NCI-H2171 treated with DMSO at 0.1 percent for 48 hours (cell line): ENCODE measurements around the gene OBSL1.
A peak's percentile ranks its signal among the peaks of the same experiment; 100 is the strongest.

Experiments
- DNase-seq: peaks from one replicate; lab custom pipeline; 2025; lab: John Stamatoyannopoulos, UW

Gene OBSL1

DNA sequence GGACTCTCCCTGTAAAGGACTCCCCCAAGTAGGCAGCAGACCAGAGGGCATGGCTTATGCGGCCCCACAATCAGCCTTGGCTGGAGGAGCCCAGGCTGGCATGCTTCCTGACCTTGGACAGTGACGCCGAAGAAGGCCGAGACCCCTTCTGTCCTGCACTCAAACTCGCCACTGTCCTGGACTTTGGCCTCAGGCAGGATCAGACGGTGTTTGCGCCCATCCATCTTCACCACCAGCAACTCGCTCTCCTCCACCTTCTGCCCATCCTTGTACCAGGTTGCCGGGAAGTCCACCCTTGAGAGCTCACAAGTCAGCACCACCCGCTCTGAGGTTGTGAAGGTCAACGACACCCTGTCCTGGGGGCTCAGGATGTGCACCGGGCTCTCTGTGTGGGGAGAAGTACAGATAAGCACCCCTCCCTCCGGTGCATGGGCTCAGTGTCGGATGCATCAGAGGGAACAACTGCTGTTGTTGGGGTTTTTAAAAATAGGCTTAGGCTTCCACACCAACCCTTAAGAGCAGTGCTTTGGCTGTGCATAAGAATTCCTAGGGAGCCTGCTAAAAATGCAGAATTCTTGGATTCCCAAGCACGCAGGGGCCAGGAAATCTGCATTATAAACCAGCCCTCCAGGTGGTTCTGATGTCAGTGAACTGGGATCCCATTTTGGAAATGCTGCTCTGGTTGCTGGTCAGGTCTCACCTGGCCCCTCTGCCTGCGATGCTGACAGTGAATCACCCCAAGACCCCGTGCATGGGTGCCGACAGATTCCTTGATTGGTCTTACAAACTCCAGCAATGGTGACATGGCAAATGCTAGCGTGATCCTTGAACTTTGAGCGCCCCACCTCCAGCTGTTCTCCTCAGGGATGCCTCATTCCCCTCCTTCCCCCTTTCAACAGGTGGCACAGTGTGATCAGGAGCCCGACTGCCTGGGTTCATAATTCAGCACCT is 5.9 kb downstream of the OBSL1 start:
- no peak for DNase-seq

- no peak for DNase-seq
Measured at GRCh38 chr2:219563271-219563928, 7.9 kb downstream of the OBSL1 start.

DNA sequence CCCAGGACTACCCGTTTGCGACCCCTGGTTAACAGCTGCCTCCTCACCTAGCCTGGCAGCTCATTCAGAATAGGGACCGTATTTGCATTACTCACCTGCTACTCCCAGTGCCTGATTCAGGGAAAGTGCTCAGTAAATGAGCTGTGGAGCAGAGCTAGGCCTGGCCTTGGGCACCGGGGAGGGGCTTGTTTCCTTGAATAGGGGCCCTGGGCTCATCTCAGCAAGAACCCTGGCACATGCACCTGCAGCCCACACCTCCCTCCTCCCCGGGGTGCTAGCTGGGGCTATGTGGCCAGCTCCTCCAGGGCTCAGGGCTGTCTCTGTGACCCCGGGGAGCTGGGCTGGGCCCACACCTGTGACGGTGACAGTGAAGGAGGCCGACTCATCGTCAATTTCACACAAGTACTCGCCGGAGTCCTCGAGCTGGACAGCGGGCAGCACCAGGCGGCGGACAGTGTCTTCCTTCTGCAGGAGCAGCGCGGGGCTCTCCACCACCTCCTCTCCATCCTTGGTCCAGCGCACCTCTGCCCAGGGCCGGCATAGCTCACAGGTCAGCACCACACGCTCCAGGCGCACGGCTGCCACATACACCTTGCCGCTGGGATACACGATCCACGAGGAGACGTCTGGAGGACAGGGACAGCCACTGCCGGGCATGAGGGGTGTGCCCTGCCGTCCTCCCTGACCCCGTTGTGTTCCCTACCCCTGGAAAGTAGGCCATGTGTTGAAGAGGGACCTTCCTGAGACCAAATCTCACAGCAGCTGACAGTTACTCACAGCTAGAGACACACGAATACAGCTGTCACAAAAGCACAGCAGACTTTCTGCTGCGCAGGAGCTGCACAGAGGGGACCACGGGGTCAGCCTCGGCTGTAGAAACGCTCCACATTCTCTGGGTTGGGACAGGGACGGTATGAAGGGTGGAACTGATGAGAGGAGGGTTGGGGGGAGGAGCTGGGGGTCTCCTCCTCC is 9.0 kb downstream of the OBSL1 start:
- no peak for DNase-seq

- DNase-seq: no peak
Measured at GRCh38 chr2:219561179-219562048, 9.9 kb downstream of the OBSL1 start.

GRCh38 chr2:219560893-219561178 is 10.5 kb downstream of the OBSL1 start:
- DNase-seq: no peak

DNA sequence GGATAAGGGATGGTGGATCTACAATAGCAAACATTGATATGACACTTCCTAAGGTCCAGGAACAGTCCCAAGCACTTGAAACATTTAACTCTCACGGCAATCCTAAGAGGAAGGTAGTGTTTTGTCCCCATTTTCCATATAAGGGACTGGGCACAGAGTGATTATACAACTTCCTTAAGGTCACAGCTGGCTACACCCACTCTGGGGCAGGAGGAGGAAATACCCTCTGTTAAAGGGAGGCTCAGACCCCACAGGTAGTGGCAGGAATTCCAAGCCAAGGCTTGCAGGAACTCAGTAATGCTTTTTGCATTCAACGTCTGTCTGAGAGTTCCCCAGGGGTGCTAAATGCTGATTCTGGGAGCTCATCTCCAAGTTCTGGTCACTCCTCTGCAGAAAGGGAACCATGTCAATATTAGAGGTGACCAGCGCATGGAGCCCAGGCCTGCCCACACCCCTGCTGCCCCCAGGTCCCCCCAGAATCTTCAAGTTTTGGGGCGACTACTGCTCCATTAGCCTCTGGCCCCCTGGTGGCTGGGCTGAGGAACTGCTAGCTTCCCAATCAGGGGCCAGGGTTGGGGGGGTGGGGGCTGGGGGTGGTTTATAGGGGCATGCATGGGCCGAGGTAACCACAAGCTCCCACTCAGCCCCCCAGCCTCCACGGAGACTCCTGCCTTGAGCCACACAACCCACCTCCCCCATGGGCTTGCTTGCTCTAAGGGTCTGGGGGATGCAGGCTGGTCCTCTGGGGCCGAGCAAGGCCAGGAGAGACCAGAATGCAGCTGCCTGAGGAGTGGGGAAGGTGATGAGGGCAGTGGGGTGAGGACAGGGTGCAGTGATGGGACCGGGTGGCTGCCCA is 11.1 kb downstream of the OBSL1 start:
- DNase-seq: no peak

GRCh38 chr2:219559156-219559915 is 12.0 kb downstream of the OBSL1 start:
- no peak for DNase-seq

DNA sequence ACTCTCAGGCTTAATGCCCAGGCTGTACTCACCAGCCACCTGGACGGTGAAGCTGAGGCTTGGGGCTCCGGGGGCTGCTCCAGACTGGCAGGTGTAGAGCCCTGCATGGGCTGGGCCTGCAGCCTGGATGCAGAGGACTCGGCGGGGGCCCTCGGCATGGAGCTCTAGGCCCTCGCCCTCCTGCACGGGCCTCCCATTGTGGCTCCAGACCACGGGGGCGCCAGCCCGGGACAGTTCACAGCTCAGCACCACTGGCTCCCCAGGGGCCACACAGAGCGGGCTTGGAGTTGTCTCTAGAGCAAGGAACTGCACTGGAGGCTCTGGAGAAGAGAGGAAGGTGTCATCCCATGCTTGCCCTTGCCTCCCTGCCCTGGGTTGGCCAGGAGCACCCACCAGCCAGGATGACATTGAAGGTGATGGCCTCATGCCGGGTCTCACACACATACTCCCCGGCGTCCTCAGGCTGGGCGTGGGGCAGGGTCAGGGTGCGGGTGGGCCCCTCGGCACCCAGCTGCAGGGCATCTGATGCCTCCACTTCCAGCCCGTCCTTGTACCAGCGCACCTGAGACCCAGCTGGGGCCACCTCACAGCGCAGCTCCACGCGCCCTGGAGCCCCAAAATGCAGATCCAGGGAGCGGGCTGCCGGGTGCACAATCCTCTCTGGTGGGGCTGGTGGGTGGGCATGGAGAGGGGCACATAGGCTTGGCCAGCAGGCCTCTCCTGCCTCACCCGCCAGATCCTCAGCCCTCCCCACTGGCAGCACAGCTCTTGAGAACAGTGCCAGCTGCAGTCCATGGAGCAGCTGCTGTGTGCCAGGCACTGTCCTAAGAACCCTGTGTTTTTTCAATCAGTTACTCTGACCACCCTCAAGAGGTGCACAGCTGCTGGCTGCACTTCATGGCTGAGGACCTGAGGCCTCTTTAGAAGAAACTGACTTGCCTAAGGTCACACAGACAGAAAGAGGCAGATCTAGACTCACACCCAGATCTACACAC is 13.3 kb downstream of the OBSL1 start:
- no peak for DNase-seq

DNA sequence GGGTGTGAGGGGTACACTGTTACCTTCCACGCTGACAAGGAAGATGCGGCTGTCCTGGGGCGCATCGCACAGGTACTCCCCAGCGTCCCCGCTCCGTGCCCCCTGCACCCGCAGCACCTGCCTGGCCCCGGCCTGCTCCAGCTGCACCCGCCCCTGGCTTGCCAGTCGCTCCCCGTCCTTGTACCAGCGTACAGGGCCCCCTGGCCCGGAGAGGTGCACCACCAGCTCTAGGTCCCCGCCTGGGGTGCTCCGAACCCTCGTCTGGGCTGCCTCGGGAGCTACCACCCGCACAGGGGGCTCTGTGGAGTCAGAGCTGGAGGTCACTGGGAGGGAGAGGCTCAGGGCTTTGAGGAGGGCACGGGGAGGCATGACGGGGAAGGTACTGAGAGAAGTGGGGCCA is 14.0 kb downstream of the OBSL1 start:
- no peak for DNase-seq

- no peak for DNase-seq
Measured at GRCh38 chr2:219556413-219556812, 14.9 kb downstream of the OBSL1 start.

DNA sequence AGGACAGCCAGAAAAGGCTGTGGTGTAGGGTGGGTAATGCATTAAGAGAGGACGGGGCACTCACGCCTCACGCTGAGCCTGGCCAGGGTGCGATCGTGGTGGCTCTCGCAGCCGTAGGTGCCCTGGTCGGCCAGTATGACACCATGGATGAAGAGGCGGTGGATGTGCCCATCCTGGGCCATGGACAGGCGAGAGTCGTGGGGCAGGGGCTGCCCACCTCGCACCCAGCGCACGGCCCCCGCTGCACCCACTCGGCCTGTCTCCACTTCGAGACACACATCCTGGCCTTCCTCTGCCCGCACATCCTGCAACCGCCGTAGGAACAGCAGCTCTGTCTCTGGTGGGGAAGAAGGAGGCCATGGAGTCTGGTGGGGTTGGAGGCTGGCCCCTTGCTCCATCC is 15.4 kb downstream of the OBSL1 start:
- no peak for DNase-seq

DNA sequence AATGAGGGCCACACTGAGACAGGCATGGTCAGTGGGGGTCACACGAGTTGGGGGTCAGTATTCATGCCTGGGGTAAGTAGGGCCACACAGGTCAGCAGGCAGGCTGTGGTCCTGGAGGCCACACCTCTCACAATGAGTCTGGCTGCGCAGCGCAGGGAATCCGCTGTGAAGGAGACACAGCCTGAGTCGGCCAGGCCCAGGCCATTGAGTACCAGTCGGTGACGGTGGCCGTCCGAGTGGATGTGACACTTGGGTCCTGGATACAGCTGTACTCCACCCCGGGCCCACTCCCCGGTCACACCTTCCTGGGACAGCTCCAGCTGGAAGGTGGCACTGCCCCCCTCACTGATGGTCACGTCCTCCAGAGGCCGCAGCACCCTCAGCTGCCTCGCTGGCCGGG is 17.0 kb downstream of the OBSL1 start:
- no peak for DNase-seq

- no peak for DNase-seq
Measured at GRCh38 chr2:219553463-219553963, 17.8 kb downstream of the OBSL1 start.

- no peak for DNase-seq
Measured at GRCh38 chr2:219553168-219553417, 18.2 kb downstream of the OBSL1 start.

GRCh38 chr2:219552382-219553167 is 18.8 kb downstream of the OBSL1 start:
- peak; percentile 84 for DNase-seq

DNA sequence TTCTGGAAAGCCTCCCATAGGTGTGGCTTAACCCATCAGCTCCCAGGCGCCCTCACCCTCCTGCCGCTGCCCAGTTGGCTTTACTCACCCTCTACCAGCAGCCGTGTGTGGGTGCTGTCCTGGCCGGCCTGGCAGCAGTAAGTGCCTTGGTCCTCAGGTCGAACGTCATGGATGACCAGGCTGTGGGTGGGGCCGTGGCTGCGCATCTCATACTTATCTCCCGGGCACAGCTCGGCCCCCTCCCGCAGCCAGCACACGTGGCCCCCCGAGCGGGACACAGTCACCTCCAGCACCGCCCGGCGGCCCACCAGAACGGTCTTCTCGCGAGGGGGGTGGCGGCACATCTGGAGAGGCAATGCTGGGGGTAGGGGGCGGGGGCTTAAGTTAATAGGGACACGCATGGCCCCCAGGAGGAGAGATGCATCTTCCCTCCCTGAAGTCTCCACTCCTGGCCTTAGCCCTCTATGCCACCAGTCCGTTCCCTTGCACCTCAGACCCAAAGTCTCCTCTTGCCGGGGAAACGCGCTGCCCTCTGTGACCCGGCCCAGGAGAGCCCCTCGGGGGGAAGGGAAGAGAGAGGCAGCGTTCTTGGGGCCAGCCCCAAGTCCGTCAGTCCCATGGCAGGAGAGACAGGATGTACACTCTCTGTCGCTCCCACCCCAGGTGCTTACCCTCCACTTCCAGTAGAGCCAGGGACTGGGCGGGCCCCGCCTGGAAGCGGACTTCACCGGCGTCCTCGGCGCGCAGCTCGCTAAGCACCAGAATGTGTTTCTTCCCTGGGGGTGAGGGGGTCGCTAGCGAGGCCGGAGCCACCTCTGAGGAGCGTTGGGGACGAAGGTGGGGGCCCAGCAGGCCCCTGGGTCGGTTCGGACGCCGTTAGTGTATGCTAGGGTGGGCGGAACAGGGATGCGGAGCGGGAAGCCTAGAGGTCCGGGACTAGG is 19.6 kb downstream of the OBSL1 start:
- no peak for DNase-seq

- DNase-seq: no peak
Measured at GRCh38 chr2:219549619-219550018, 21.7 kb downstream of the OBSL1 start.
